HG03521 (cell line): ENCODE data around the gene ZBTB5.
A peak's percentile ranks its signal among the peaks of the same experiment; 100 is the strongest.
"Not testable (repeated sequence)": the region's sequence is repeated elsewhere in the genome, so short reads cannot be mapped to it uniquely, and the experiment has no call there.

Experiments used
- ATAC-seq: cut with Tn5 transposase; IDR thresholded peaks from one replicate; pipeline ENCODE4 v1.9.1; 2021; ENCODE audit warnings: mild to moderate bottlenecking, moderate library complexity; ENCODE audit not compliant: unreplicated experiment

Gene ZBTB5

DNA sequence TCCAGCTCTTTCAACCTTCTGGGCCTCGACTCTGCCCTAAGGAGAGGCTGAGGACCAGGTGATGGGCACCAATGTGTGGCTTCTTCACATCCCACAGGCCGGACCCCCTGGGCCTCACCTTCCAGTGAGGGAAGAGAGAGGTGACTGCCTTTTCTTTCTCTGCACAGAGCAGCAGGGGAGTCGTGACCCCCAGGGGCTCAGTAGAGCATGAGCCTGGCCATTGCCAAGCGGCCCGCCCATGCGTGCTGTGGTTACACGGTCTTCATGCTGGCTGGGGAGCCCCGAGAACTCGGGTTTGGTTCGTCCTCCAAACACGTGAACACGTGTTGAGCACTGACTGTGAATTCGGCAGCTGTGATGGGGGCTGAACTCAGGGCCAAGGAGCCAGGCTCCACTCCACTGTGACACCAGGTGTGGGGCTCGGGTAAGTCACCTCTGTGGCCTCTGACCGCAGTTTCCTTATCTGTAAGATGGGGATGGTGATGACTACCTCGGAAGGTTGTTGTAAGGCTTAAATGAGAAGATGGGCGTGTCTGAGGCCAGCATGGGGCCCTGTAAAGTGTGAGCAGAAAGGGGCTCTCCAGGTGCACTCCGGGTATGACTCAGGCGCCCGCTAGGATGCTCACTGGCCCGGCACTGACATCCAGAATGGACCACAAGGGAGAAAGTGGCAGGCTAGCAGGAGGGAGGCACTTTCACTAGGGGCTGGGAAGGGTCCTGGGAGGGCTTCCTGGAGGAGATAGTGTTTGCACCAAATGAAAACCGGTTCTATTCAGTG is 56.1 kb downstream of the ZBTB5 start:
- ATAC-seq: peak; percentile 84

GRCh38 chr9:37407468-37407867 is 57.8 kb downstream of the ZBTB5 start:
- ATAC-seq: no peak

GRCh38 chr9:37406603-37407401 is 58.4 kb downstream of the ZBTB5 start:
- no peak for ATAC-seq

DNA sequence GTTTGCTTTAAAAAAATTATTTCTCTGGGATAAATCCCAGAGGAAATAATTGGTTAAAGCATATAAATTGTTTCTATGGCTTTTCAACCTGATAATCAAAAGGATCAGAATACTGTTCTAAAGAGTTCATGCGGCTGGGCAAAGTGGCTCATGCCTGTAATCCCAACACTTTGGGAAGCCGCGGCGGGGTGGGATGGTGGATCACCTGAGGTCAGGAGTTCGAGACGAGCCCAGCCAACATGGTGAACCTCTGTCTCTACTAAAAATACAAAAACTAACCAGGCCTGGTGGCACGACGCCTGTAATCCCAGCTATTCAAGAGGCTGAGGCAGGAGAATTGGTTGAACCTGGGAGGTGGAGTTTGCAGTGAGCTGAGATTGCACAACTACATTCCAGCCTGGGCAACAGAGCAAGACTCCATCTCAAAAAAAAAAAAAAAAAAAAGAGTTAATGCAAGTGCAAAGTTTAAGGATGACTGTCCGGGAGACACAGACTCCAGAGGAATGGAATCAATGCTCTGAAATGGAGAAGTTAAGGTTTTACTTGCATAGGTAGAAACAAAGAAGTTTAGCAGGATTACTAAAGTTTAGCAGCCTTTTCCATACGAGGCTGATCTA is 59.4 kb downstream of the ZBTB5 start:
- no peak for ATAC-seq

DNA sequence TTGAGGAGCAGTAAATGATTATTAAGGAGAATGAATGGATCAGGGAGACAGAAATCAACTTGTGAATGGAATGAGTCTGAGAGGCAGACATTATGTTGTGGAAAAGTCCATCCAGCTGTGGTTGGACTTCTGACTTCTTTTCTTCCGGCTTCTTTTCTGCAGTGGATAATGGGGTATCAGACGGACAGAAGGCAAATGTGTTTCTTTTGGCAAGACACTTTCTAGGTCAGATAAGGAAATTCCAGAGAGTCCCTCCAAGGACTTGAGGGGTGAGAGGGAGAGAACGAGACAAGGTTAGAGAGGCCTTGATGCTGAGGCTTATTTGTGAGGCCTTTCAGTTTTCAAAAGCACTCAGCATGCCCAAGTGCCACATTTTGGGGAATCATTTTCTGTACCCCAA is 59.9 kb downstream of the ZBTB5 start:
- ATAC-seq: no peak

GRCh38 chr9:37404590-37404989 is 60.7 kb downstream of the ZBTB5 start:
- no peak for ATAC-seq

DNA sequence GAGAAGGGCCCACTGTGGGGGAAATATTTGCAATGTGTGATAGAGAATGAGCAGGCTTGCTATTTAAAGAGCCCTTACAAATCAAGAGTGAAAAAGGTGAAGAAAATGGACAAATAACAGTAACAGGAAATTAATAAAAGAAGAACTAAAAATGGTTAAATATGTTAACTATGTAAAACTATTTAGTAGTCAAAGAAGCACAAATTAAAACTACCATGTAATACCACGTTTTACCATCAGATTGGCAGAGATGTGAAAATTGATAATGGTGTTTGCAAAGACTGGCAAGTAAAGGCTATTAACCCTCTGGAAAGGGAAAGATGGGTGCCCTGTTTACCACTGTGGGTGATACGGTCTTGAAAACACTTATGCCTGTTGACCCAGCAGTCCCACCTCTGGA is 65.9 kb downstream of the ZBTB5 start:
- no peak for ATAC-seq

DNA sequence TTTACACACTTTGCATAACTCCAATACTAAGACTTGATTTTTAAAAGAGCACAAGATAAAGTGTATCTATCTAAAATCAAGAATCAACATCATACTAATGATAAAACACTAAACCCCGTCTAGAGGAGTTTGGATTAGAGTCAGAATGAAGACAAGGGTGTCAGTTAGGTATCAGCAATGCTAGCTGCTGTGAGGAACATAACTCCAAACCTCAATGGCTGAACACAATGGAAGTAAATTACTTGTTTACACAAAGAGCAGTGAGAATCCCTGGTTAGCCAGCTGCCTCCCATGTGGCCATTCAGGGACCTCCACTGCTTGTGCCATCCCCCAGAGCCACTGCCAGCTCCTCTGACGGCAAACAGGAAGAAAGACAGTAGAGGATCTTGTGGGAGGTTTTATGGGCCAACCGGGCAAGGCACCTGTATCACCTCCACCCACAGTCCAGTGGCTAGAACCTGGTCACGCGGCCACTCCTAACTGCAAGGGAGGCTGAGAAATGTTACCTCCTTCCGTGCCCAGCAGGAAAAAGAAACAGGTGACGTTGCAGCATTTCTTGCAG is 66.7 kb downstream of the ZBTB5 start:
- no peak for ATAC-seq

DNA sequence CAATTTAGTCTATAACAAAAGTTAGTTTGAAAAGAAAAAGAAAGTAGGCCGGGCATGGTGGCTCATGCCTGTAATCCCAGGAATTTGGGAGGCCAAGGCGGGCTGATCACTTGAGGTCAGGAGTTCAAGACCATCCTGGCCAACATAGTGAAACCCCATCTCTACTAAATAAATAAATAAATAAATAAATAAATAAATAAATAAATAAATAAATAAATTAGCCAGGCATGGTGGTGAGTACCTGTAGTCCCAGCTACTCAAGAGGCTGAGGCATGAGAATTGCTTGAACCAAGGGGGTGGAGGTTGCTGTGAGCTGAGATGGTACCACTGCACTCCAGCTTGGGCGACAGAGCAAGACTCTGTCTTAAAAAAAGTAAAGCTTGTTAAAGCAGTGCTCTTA is 67.3 kb downstream of the ZBTB5 start:
- ATAC-seq: not testable (repeated sequence)

DNA sequence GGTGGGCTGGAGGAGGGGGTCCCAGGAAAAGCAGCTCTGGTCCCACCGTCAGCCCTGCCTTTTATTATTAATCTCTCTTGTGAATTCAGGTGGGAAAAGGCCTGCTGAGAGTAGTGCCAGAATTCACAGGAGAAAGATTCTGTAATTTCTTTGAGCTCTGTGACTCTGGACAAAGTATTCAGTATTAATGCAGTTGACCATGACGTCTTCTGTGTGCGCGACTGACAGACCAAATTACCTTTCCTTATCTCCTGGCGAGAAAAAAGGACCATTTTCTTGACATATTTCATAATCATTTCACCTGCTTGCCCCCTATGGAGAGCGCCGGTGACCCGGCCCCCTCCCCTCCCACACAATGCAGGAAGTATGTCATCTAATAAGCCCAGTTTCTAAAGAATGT is 69.6 kb downstream of the ZBTB5 start:
- ATAC-seq: no peak

- ATAC-seq: no peak
Measured at GRCh38 chr9:37395229-37395628, 70.0 kb downstream of the ZBTB5 start.

GRCh38 chr9:37392272-37392671 is 73.0 kb downstream of the ZBTB5 start:
- ATAC-seq: no peak

GRCh38 chr9:37390759-37391158 is 74.5 kb downstream of the ZBTB5 start:
- ATAC-seq: peak; percentile 65
